Trophoblast cell (in vitro differentiated cells and primary cell): ENCODE data around the gene PRKAR1B.
A peak's percentile ranks its signal among the peaks of the same experiment; 100 is the strongest.

Experiments
- DNase-seq, 2 donors: peaks; one replicate each; pipeline ENCODE4 v3.0.0-alpha.2; 2016
- H2AFZ ChIP-seq: 2 replicates; pipeline ENCODE4 v1.6.1; 2013; ENCODE audit warnings: low read length, moderate library complexity, mild to moderate bottlenecking; ENCODE audit not compliant: insufficient read depth, poor library complexity
- H2AK5ac ChIP-seq: 2 replicates; pipeline ENCODE4 v1.6.1; 2013; ENCODE audit warnings: mild to moderate bottlenecking, low read length
- H2BK120ac ChIP-seq: 2 replicates; pipeline ENCODE4 v1.6.1; 2013; ENCODE audit warnings: low read length, mild to moderate bottlenecking, moderate library complexity; ENCODE audit not compliant: insufficient read depth, poor library complexity
- H2BK12ac ChIP-seq: 2 replicates; pipeline ENCODE4 v1.6.1; 2013; ENCODE audit warnings: mild to moderate bottlenecking, low read length, moderate library complexity
- H2BK5ac ChIP-seq: 2 replicates; pipeline ENCODE4 v1.6.1; 2013; ENCODE audit warnings: low read length, low read depth, moderate library complexity, mild to moderate bottlenecking; ENCODE audit not compliant: poor library complexity
- H3K14ac ChIP-seq: 2 replicates; pipeline ENCODE4 v1.6.1; 2013; ENCODE audit warnings: mild to moderate bottlenecking, low read length
- H3K18ac ChIP-seq: 2 replicates; pipeline ENCODE4 v1.6.1; 2013; ENCODE audit warnings: mild to moderate bottlenecking, low read length
- H3K23ac ChIP-seq: 2 replicates; pipeline ENCODE4 v1.6.1; 2013; ENCODE audit warnings: low read length
- H3K27ac ChIP-seq: 2 replicates; pipeline ENCODE4 v1.5.1; 2013; ENCODE audit warnings: low read depth, mild to moderate bottlenecking, inconsistent platforms, low read length, moderate library complexity
- H3K27me3 ChIP-seq: 2 replicates; pipeline ENCODE4 v1.6.1; 2013; ENCODE audit warnings: inconsistent platforms, mild to moderate bottlenecking, low read length, moderate library complexity; ENCODE audit not compliant: insufficient read depth
- H3K36me3 ChIP-seq, 2 experiments: 1 replicate in 1 of 2; 2 replicates in 1 of 2; pipeline ENCODE4 v1.6.1; 2013; ENCODE audit warnings: low read length in 2 of 2, mild to moderate bottlenecking in 2 of 2, moderate library complexity in 1 of 2; ENCODE audit not compliant: insufficient read depth in 2 of 2, control insufficient read depth in 1 of 2
- H3K4ac ChIP-seq: 2 replicates; pipeline ENCODE4 v1.6.1; 2013; ENCODE audit warnings: low read depth, mild to moderate bottlenecking, low read length, moderate library complexity
- H3K4me1 ChIP-seq, 2 experiments: 1 replicate in 1 of 2; 2 replicates in 1 of 2; pipeline ENCODE4 v1.6.1; 2013; ENCODE audit warnings: low read length in 2 of 2, mild to moderate bottlenecking in 2 of 2, moderate library complexity in 1 of 2; ENCODE audit not compliant: insufficient read depth in 2 of 2, control insufficient read depth in 1 of 2
- H3K4me2 ChIP-seq: 2 replicates; pipeline ENCODE4 v1.6.1; 2013; ENCODE audit warnings: inconsistent platforms, mild to moderate bottlenecking, low read length, moderate library complexity
- H3K4me3 ChIP-seq: 2 replicates; pipeline ENCODE4 v1.5.1; 2013; ENCODE audit warnings: mild to moderate bottlenecking, low read depth, low read length, inconsistent platforms
- H3K79me1 ChIP-seq: one replicate; pipeline ENCODE4 v1.6.1; 2013; ENCODE audit warnings: low read length
- H3K79me2 ChIP-seq: 2 replicates; pipeline ENCODE4 v1.6.1; 2013; ENCODE audit warnings: low read length, mild to moderate bottlenecking; ENCODE audit not compliant: control insufficient read depth, insufficient read depth, poor library complexity
- H3K9ac ChIP-seq: 2 replicates; pipeline ENCODE4 v1.6.1; 2013; ENCODE audit warnings: mild to moderate bottlenecking, low read length
- H3K9me3 ChIP-seq: 2 replicates; pipeline ENCODE4 v1.6.1; 2013; ENCODE audit warnings: low read depth, mild to moderate bottlenecking, control low read depth, inconsistent platforms, low read length; ENCODE audit not compliant: insufficient read depth
- H4K12ac ChIP-seq: 2 replicates; pipeline ENCODE4 v1.6.1; 2013; ENCODE audit warnings: low read depth, mild to moderate bottlenecking, low read length, moderate library complexity
- H4K8ac ChIP-seq: 2 replicates; pipeline ENCODE4 v1.6.1; 2013; ENCODE audit warnings: low read depth, mild to moderate bottlenecking, low read length, moderate library complexity
- H4K91ac ChIP-seq: one replicate; pipeline ENCODE4 v1.6.1; 2013; ENCODE audit warnings: low read depth, mild to moderate bottlenecking, low read length, moderate library complexity
- WGBS: extraction: QIAGEN DNeasy Blood & Tissue Kit; methylation state at CpG from one replicate; pipeline ENCODE4 v1.1.7; 2013; ENCODE audit warnings: missing lambda C conversion rate; ENCODE audit not compliant: insufficient read length, insufficient coverage; ENCODE audit errors: extremely low coverage; 5-methylcytosine and 5-hydroxymethylcytosine counted together

PRKAR1B gene

GRCh38 chr7:627661-628401 lies 99.2 kb downstream of the PRKAR1B start:
- Histone ChIP-seq H3K79me2 (peaks cover 2% of the 10 kb centered on the region), H4K12ac (no peak overlapping the region), H3K79me1 (no peaks in the 10 kb centered on the region), H4K91ac (no peak overlapping the region), H3K4ac (no peak overlapping the region), H3K18ac (no peak overlapping the region), H3K23ac (no peak overlapping the region), H3K9me3 (peaks cover 8% of the 10 kb centered on the region), H3K27me3 (no peaks in the 10 kb centered on the region), H4K8ac (no peak overlapping the region), H2AFZ (no peak overlapping the region), H3K4me3 (no peak overlapping the region), H3K36me3 (no peaks in the 10 kb centered on the region), H2BK5ac (no peak overlapping the region), H2BK12ac (no peak overlapping the region), H2AK5ac (no peak overlapping the region), H3K4me2 (no peak overlapping the region), H3K14ac (no peak overlapping the region), H2BK120ac (no peak overlapping the region), H3K27ac (no peak overlapping the region), H3K4me1 (no peaks in the 10 kb centered on the region), H3K9ac (no peak overlapping the region)
- no peak for DNase-seq
- no CpG with 5 or more reads among the region's 35 CpGs for WGBS

GRCh38 chr7:625376-625971 lies 101.6 kb downstream of the PRKAR1B start:
- no CpG with 5 or more reads among the region's 8 CpGs for WGBS
- no peak overlapping the region for H4K12ac ChIP-seq
- no peak for DNase-seq
- no peaks in the 10 kb centered on the region for H3K27me3 ChIP-seq
- H2AFZ ChIP-seq, result no peak overlapping the region
- peaks cover 12% of the 10 kb centered on the region for H3K9me3 ChIP-seq
- H2BK12ac ChIP-seq, result no peak overlapping the region
- H3K79me2 ChIP-seq, result no peaks in the 10 kb centered on the region
- no peak overlapping the region for H3K23ac ChIP-seq
- no peak overlapping the region for H3K14ac ChIP-seq
- H3K4ac ChIP-seq, result no peak overlapping the region
- no peak overlapping the region for H3K4me3 ChIP-seq
- no peak overlapping the region for H3K18ac ChIP-seq
- no peak overlapping the region for H3K9ac ChIP-seq
- no peak overlapping the region for H2AK5ac ChIP-seq
- no peak overlapping the region for H4K8ac ChIP-seq
- H3K36me3 ChIP-seq, result no peaks in the 10 kb centered on the region
- H3K4me2 ChIP-seq, result no peak overlapping the region
- H2BK5ac ChIP-seq, result no peak overlapping the region
- no peak overlapping the region for H2BK120ac ChIP-seq
- H4K91ac ChIP-seq, result no peak overlapping the region
- peaks cover 2 to 6% of the 10 kb centered on the region in 2 experiments for H3K4me1 ChIP-seq
- H3K27ac ChIP-seq, result no peak overlapping the region
- H3K79me1 ChIP-seq, result no peaks in the 10 kb centered on the region

GRCh38 chr7:623464-623863 lies 103.6 kb downstream of the PRKAR1B start:
- no peak for DNase-seq
- H3K4me2 ChIP-seq, result no peak overlapping the region
- H3K18ac ChIP-seq, result no peak overlapping the region
- no peaks in the 10 kb centered on the region for H3K79me1 ChIP-seq
- H3K27me3 ChIP-seq, result no peaks in the 10 kb centered on the region
- no peak overlapping the region for H3K14ac ChIP-seq
- H3K36me3 ChIP-seq, result no peaks in the 10 kb centered on the region
- H2BK5ac ChIP-seq, result no peak overlapping the region
- H3K4ac ChIP-seq, result no peak overlapping the region
- H2AK5ac ChIP-seq, result no peak overlapping the region
- no peak overlapping the region for H2AFZ ChIP-seq
- H3K4me1 ChIP-seq, result peaks cover 2 to 6% of the 10 kb centered on the region in 2 experiments
- no peak overlapping the region for H4K91ac ChIP-seq
- no peak overlapping the region for H2BK120ac ChIP-seq
- no peaks in the 10 kb centered on the region for H3K79me2 ChIP-seq
- no peak overlapping the region for H2BK12ac ChIP-seq
- WGBS, result no CpG with 5 or more reads among the region's 8 CpGs
- no peak overlapping the region for H3K23ac ChIP-seq
- H3K9ac ChIP-seq, result no peak overlapping the region
- peaks cover 15% of the 10 kb centered on the region for H3K9me3 ChIP-seq
- H3K27ac ChIP-seq, result no peak overlapping the region
- H3K4me3 ChIP-seq, result no peak overlapping the region
- H4K8ac ChIP-seq, result no peak overlapping the region
- H4K12ac ChIP-seq, result no peak overlapping the region

GRCh38 chr7:621572-622285 lies 105.4 kb downstream of the PRKAR1B start:
- no peaks in the 10 kb centered on the region for H3K27me3 ChIP-seq
- no peak overlapping the region for H2BK5ac ChIP-seq
- H2BK120ac ChIP-seq, result no peak overlapping the region
- no CpG with 5 or more reads among the region's 8 CpGs for WGBS
- H3K9ac ChIP-seq, result no peak overlapping the region
- H3K23ac ChIP-seq, result no peak overlapping the region
- no peak overlapping the region for H3K27ac ChIP-seq
- no peaks in the 10 kb centered on the region for H3K79me1 ChIP-seq
- no peak overlapping the region for H4K12ac ChIP-seq
- no peaks in the 10 kb centered on the region for H3K36me3 ChIP-seq
- H3K4me2 ChIP-seq, result no peak overlapping the region
- no peak overlapping the region for H4K8ac ChIP-seq
- no peak overlapping the region for H2AK5ac ChIP-seq
- no peaks in the 10 kb centered on the region for H3K79me2 ChIP-seq
- H4K91ac ChIP-seq, result no peak overlapping the region
- H3K14ac ChIP-seq, result no peak overlapping the region
- peaks cover 15% of the 10 kb centered on the region for H3K9me3 ChIP-seq
- H3K18ac ChIP-seq, result no peak overlapping the region
- no peak overlapping the region for H3K4ac ChIP-seq
- H3K4me1 ChIP-seq, result peaks cover 2 to 6% of the 10 kb centered on the region in 2 experiments
- H3K4me3 ChIP-seq, result no peak overlapping the region
- H2AFZ ChIP-seq, result no peak overlapping the region
- no peak overlapping the region for H2BK12ac ChIP-seq
- peak in 1 of 2 donors; percentile 15 for DNase-seq
